Glutamatergic neuron (in vitro differentiated cells): Measurements from ENCODE around the gene GRB10. TPM values are rescaled to one million over a fixed set of nuclear protein-coding genes. Genes with fewer than 3 reads are reported as not detected.

Source experiments
- DNase-seq: peaks from one replicate; pipeline ENCODE4 v3.0.0; 2022
- H3K27ac Mint-ChIP-seq: one replicate; pipeline ENCODE4 v1.8.0; 2020; ENCODE audit warnings: mild to moderate bottlenecking, mixed read lengths, inconsistent platforms; ENCODE audit not compliant: unreplicated experiment
- H3K27me3 Mint-ChIP-seq: one replicate; pipeline ENCODE4 v1.8.0; 2020; ENCODE audit warnings: mild to moderate bottlenecking, moderate library complexity, mixed read lengths, inconsistent platforms; ENCODE audit not compliant: unreplicated experiment
- H3K36me3 Mint-ChIP-seq: one replicate; pipeline ENCODE4 v1.8.0; 2020; ENCODE audit warnings: mild to moderate bottlenecking, mixed read lengths, inconsistent platforms; ENCODE audit not compliant: unreplicated experiment
- H3K4me1 Mint-ChIP-seq: one replicate; pipeline ENCODE4 v1.8.0; 2020; ENCODE audit warnings: mild to moderate bottlenecking, low read depth, mixed read lengths, inconsistent platforms; ENCODE audit not compliant: unreplicated experiment
- H3K4me3 Mint-ChIP-seq: one replicate; pipeline ENCODE4 v1.8.0; 2020; ENCODE audit warnings: mild to moderate bottlenecking, mixed read lengths, inconsistent platforms; ENCODE audit not compliant: unreplicated experiment
- H3K9me3 Mint-ChIP-seq: one replicate; pipeline ENCODE4 v1.8.0; 2020; ENCODE audit warnings: mild to moderate bottlenecking, moderate library complexity, mixed read lengths, inconsistent platforms; ENCODE audit not compliant: unreplicated experiment
- total RNA-seq: library from RNA; stranded (reverse); fragmentation: NEBNext Ultra II Directional; extraction: Animal tissue kit (Norgen Biotek cat#: 25700); gene quantifications from one replicate; pipeline ENCODE4 v1.2.1, GENCODE V29; 2021; ENCODE audit not compliant: unreplicated experiment
- TF ChIP-seq, protein P1 (sequence below): fragments of 200-600 bp; sonication (generic); IDR thresholded peaks from one replicate; pipeline ENCODE4 v1.5.0; 2021; ENCODE audit not compliant: partially characterized antibody, unreplicated experiment

GRB10 gene
- total RNA-seq, 1 donor from 2014 or later = 182 TPM

DNA sequence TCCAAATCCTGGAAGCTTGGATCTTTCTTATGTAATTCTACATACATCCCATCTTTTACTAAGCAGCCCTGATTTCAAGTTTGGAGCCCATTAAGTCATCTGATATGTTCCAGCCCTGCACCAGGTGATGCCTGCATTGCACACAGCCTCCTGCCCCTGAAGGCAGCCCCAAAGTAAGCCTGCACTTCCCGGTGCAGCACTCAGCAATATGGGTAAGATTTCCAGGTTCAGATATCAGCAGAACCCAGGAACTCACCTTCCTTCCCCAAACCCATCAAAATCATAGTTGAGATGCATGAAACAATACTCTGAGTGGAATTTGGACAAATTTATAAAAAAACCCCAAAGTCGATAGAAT, 217.2 kb downstream of the GRB10 start:
- H3K4me3 Mint-ChIP-seq = no peak overlapping the region
- no peak overlapping the region for H3K27ac Mint-ChIP-seq
- H3K36me3 Mint-ChIP-seq = peaks cover 3% of the 10 kb centered on the region
- TF ChIP-seq, protein P1, sequence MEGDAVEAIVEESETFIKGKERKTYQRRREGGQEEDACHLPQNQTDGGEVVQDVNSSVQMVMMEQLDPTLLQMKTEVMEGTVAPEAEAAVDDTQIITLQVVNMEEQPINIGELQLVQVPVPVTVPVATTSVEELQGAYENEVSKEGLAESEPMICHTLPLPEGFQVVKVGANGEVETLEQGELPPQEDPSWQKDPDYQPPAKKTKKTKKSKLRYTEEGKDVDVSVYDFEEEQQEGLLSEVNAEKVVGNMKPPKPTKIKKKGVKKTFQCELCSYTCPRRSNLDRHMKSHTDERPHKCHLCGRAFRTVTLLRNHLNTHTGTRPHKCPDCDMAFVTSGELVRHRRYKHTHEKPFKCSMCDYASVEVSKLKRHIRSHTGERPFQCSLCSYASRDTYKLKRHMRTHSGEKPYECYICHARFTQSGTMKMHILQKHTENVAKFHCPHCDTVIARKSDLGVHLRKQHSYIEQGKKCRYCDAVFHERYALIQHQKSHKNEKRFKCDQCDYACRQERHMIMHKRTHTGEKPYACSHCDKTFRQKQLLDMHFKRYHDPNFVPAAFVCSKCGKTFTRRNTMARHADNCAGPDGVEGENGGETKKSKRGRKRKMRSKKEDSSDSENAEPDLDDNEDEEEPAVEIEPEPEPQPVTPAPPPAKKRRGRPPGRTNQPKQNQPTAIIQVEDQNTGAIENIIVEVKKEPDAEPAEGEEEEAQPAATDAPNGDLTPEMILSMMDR = no peak
- H3K4me1 Mint-ChIP-seq = peaks cover 9% of the 10 kb centered on the region
- DNase-seq = no peak
- H3K9me3 Mint-ChIP-seq = peaks cover 2% of the 10 kb centered on the region
- H3K27me3 Mint-ChIP-seq = peaks cover 5% of the 10 kb centered on the region

DNA sequence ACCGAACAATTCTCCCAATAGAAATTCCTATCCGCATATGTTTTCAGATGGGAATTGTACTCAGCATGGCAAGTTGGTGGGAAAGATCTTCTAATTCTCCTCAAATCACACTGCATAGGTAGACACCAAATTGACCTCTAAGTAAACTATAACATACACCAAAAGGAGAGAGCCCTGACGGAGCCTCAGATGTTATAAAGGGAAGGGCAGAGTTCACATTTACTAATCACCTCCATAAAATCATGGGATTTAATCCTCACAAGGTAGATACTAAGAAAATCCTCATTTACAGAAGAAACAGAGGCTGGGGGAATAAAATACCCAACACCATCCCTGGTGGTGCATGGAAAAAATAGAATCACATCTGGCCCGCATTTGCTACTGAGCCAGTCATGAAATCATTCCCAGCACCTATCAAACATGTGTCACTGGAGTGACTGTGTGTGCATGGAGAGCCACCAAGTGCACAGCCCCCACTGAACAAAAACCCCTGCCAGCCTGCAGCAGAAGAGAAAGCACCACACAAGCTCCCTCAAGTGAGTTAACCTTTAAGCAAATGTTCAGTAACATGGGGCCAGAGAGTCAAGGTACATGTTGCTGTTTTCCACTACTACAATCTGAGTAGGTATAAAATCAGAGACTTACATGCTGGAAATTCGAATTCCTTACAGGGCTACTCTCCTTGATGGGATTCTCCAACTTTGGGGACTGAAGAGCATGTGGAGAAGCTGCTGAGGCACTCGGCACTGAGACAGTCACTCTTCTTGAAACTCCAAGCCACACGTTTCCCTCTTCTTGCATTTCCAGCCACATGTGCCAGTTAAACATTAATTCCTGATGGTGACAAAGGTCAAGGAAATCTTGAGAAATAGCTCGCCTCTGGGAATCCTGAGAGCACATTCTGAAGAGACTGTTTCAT, 217.8 kb downstream of the GRB10 start, which contains the start of gene DDC:
Gene DDC (minus strand): TSS at position 766 of the 919 bp plus-strand sequence. CDS start 21,320 bp downstream, outside the sequence.
- Mint-ChIP-seq H3K36me3 (no peaks in the 10 kb centered on the region), H3K4me1 (peaks cover 9% of the 10 kb centered on the region), H3K27me3 (peaks cover 4% of the 10 kb centered on the region), H3K27ac (peak within 1 kb of the TSS; percentile 3), H3K4me3 (no peak within 1 kb of the TSS), H3K9me3 (no peaks in the 10 kb centered on the region)
- TF ChIP-seq, protein P1 = no peak
- DNase-seq = no peak

DNA sequence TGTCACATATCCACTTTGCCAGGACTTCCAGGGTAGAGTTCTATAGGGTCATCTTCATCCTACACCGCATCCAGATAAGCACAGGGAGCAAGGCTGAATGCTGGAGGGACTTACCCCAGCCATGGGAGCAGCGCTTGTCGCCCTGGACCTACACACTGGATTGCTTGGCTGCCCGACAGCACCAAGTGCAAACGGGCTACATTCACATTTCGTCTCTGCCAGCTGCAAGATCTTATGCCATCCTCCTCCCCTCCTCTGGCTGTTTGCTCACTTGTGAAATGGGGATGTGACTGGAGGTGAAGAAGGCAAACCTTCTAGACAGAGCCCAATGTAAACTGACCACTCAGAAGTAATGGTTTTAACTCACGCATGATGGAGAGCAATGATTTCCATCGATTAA, 218.5 kb downstream of the GRB10 start:
- no peak for DNase-seq
- no peaks in the 10 kb centered on the region for H3K9me3 Mint-ChIP-seq
- H3K36me3 Mint-ChIP-seq = no peaks in the 10 kb centered on the region
- TF ChIP-seq, protein P1 = no peak
- H3K4me1 Mint-ChIP-seq = peaks cover 9% of the 10 kb centered on the region
- no peak overlapping the region for H3K4me3 Mint-ChIP-seq
- H3K27me3 Mint-ChIP-seq = peaks cover 4% of the 10 kb centered on the region
- no peak overlapping the region for H3K27ac Mint-ChIP-seq

DNA sequence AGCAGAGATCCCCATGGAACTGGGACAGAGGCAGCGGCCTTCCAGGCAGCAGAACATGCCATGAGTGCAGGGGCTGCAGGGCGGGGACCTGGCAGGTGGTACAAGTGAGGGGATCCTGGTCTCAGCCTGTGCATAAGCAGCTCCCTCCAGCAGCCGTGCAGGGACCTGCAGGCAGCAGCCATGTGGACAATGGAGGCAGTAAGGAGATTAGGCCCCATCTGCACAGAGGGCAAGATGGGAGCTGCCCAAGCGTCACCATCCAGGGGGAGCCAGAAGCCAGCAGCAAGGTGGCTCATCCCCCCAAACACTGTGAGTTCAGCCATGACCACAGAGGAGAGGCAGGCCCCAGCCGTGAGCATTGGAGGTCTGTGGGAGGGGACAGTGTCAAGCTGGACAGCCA, 220.6 kb downstream of the GRB10 start:
- no peak for DNase-seq
- no peaks in the 10 kb centered on the region for H3K36me3 Mint-ChIP-seq
- TF ChIP-seq, protein P1 = no peak
- peaks cover 12% of the 10 kb centered on the region for H3K4me1 Mint-ChIP-seq
- H3K27ac Mint-ChIP-seq = no peak overlapping the region
- H3K27me3 Mint-ChIP-seq = peaks cover 4% of the 10 kb centered on the region
- no peaks in the 10 kb centered on the region for H3K9me3 Mint-ChIP-seq
- H3K4me3 Mint-ChIP-seq = no peak overlapping the region

DNA sequence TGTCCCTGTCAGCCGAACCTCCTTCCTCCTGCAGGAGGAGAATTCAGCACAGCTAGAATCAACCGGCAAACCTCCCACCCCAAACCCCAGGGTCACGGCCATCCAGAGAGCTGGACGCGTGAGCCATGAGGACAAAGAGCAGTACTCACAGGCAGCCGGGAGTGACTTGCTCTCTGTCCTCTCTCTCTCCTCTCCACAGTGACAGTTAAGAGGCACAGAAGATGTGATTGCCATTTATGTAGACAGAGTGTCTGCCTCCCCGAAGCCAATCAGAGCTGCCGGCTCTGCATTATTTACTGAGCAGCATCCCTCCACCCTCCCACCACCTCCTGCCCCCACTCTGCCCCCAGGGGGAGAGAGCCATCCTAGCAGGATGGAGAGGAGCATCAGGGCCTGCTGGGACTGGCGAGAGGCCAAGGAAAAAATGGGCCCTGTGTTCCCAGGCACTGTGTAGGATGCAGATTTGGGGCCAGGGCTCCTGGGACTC, 221.8 kb downstream of the GRB10 start:
- Mint-ChIP-seq H3K4me1 (peaks cover 12% of the 10 kb centered on the region), H3K4me3 (no peak overlapping the region), H3K9me3 (peaks cover 2% of the 10 kb centered on the region), H3K27me3 (peaks cover 4% of the 10 kb centered on the region), H3K36me3 (no peaks in the 10 kb centered on the region), H3K27ac (no peak overlapping the region)
- peak; percentile 45 for DNase-seq
- TF ChIP-seq, protein P1 = no peak
